ENCODE data around the gene PHLDA2. TPM values are rescaled to one million over a fixed set of nuclear protein-coding genes. Genes with fewer than 3 reads are reported as not detected.

The PHLDA2 gene
- total and polyA plus RNA-seq, 2 of the 13 experiments (the other 11 are each of a cell fraction or from before 2014, with no cell fraction given): 0.55 to 0.78 TPM

GRCh38 chr11:2942447-2942846 lies 13.2 kb upstream of the PHLDA2 start:
- POLR2A ChIA-PET: no interaction called here
- H3K27ac ChIP-seq (ENCODE audit: extremely low read length, insufficient read depth, low read length): no peak overlapping the region

More at GRCh38 chr11:2942447-2942846, 13.2 kb upstream of the PHLDA2 start:
- FAIRE-seq: no peak
- Histone ChIP-seq H3K27me3 (ENCODE audit: control insufficient read depth in 1 of 2, insufficient read depth in 2 of 2, low read length in 2 of 2) (no peaks in the 10 kb centered on the region), H3K79me2 (ENCODE audit: insufficient read depth, low read length) (no peaks in the 10 kb centered on the region), H3K4me2 (ENCODE audit: low read depth, low read length) (no peak overlapping the region), H3K9me3 (ENCODE audit: low read length) (peaks cover 14% of the 10 kb centered on the region; the same call in 1 of the 2 replicates), H3K36me3 (replicated peaks in 1 of 2; ENCODE audit: control insufficient read depth in 1 of 2, insufficient read depth in 2 of 2, low read length in 2 of 2) (peaks cover 2 to 41% of the 10 kb centered on the region in 2 experiments; a peak in 4 of 5 replicates), H3K4me3 (replicated peaks in 1 of 3; ENCODE audit: insufficient read depth in 1 of 3, low read depth in 2 of 3, low read length in 3 of 3) (no peak overlapping the region), H2AFZ (ENCODE audit: low read length) (no peak overlapping the region), H4K20me1 (ENCODE audit: insufficient read depth, low read length) (peaks cover 22% of the 10 kb centered on the region), H3K9ac (ENCODE audit: insufficient read depth, low read depth, low read length) (no peak overlapping the region), H3K4me1 (ENCODE audit: insufficient read depth, low read length) (peaks cover 14% of the 10 kb centered on the region)
- in situ Hi-C loops (cut with HindIII; ENCODE audit: extremely low pct_ligation_motif_present, low pct_unique_long_range_greater_than_20kb): no loop called here
- DNase-seq (ENCODE audit: low spot score): no peak
- CTCF ChIA-PET (ENCODE audit: low intra/inter-chr PET ratio, low total read pairs): no interaction called here
- no TSS peak for BruUV-seq (replicated peaks)
- 96% methylated on average over 9 of the region's 13 CpGs for WGBS (ENCODE audit: low lambda C conversion rate)
- TF ChIP-seq POLR2G (IDR thresholded peaks at IDR 0.05; ENCODE audit: low read depth, low read length) (peak; percentile 13; the same call in 1 of the 2 replicates), TBP (CRISPR knock-in tag; IDR thresholded peaks at IDR 0.05) (no peak), ZBTB20 (CRISPR knock-in tag; IDR thresholded peaks at IDR 0.05; ENCODE audit: borderline replicate concordance, low read depth) (no peak), JUNB (CRISPR knock-in tag; IDR thresholded peaks at IDR 0.05; ENCODE audit: borderline replicate concordance) (no peak), ZNF770 (CRISPR knock-in tag; IDR thresholded peaks at IDR 0.05) (no peak), POLR2A (IDR thresholded peaks at IDR 0.05; ENCODE audit: insufficient read depth in 1 of 2, low read depth in 2 of 2, low read length in 2 of 2) (0 out of 4 replicates have a peak, but pooled peaks of 1 of the 2 experiments have one; percentile 9), ZNF432 (CRISPR knock-in tag; IDR thresholded peaks at IDR 0.05; ENCODE audit: borderline replicate concordance) (no peak), AGO2 (optimal IDR thresholded peaks at IDR 0.05; ENCODE audit: low read depth, low read length) (peak; percentile 33)
- no peak for ATAC-seq
- intact Hi-C loops (cut with micrococcal nuclease; ENCODE audit: unreplicated experiment): no loop called here

Measured in HepG2 (cell line).